NCI-H1105 (cell line): ENCODE measurements around the gene PTPA.
"Not testable (repeated sequence)": the region's sequence is repeated elsewhere in the genome, so short reads cannot be mapped to it uniquely, and the experiment has no call there.

ENCODE experiments used
- DNase-seq: peaks from one replicate; lab custom pipeline; 2025; lab: John Stamatoyannopoulos, UW

The PTPA gene

GRCh38 chr9:129176701-129177442 is 65.7 kb downstream of the PTPA start:
- peak; percentile 26 for DNase-seq

- no peak for DNase-seq
Measured at GRCh38 chr9:129177443-129177790, 66.2 kb downstream of the PTPA start.

GRCh38 chr9:129177791-129178567 is 66.8 kb downstream of the PTPA start, which contains the start of gene IER5L:
Gene IER5L (minus strand): TSS chr9:129178261. CDS start chr9:129178052, 209 bp downstream.
- DNase-seq = peak; percentile 91

GRCh38 chr9:129178568-129179382 is 67.6 kb downstream of the PTPA start:
- DNase-seq = peak; percentile 86

GRCh38 chr9:129181246-129181645 is 70.0 kb downstream of the PTPA start:
- DNase-seq = no peak

GRCh38 chr9:129182122-129182521 is 70.9 kb downstream of the PTPA start:
- DNase-seq = no peak

GRCh38 chr9:129182625-129183494 is 71.6 kb downstream of the PTPA start:
- DNase-seq = no peak

- no peak for DNase-seq
Measured at GRCh38 chr9:129183495-129184218, 72.4 kb downstream of the PTPA start.

GRCh38 chr9:129184219-129184524 is 73.0 kb downstream of the PTPA start:
- no peak for DNase-seq

- DNase-seq = no peak
Measured at GRCh38 chr9:129184596-129185122, 73.4 kb downstream of the PTPA start.

GRCh38 chr9:129185402-129185801 is 74.2 kb downstream of the PTPA start:
- no peak for DNase-seq

GRCh38 chr9:129185991-129186390 is 74.8 kb downstream of the PTPA start:
- DNase-seq = no peak

- no peak for DNase-seq
Measured at GRCh38 chr9:129187042-129187441, 75.8 kb downstream of the PTPA start.

GRCh38 chr9:129189971-129190370 is 78.8 kb downstream of the PTPA start:
- not testable (repeated sequence) for DNase-seq

- DNase-seq = no peak
Measured at GRCh38 chr9:129191234-129191633, 80.0 kb downstream of the PTPA start.

GRCh38 chr9:129193655-129194054 is 82.4 kb downstream of the PTPA start:
- DNase-seq = no peak

GRCh38 chr9:129194221-129194620 is 83.0 kb downstream of the PTPA start:
- no peak for DNase-seq

GRCh38 chr9:129195606-129196005 is 84.4 kb downstream of the PTPA start:
- no peak for DNase-seq

GRCh38 chr9:129197045-129197444 is 85.8 kb downstream of the PTPA start:
- DNase-seq = not testable (repeated sequence)

GRCh38 chr9:129197978-129198318 is 86.7 kb downstream of the PTPA start:
- DNase-seq = no peak
